Measurements from ENCODE around the gene LRRC23.
"Not testable (repeated sequence)": the region's sequence is repeated elsewhere in the genome, so short reads cannot be mapped to it uniquely, and the experiment has no call there.

Gene LRRC23

GRCh38 chr12:6868211-6869048 lies 36.2 kb upstream of the LRRC23 start:
- Histone ChIP-seq H3F3A (ENCODE audit: insufficient read depth, low read length) (peaks cover 13% of the 10 kb centered on the region), H3K9ac (ENCODE audit: low read length) (peak overlapping the region; percentile 99), H3K36me3 (ENCODE audit: insufficient read depth, low read length) (peaks cover 71% of the 10 kb centered on the region), H4K20me1 (ENCODE audit: insufficient read depth, low read length) (peaks cover 3% of the 10 kb centered on the region; the same call in 1 of the 2 replicates), H3K79me2 (ENCODE audit: insufficient read depth, low read length) (peaks cover 8% of the 10 kb centered on the region), H3K4me3 (ENCODE audit: low read depth, low read length, poor library complexity, severe bottlenecking) (peak overlapping the region; percentile 91), H3K9me2 (ENCODE audit: low read depth, low read length) (no peaks in the 10 kb centered on the region), H3K9me3 (ENCODE audit: low read length) (no peaks in the 10 kb centered on the region), H3K4me1 (ENCODE audit: insufficient read depth, low read length, severe bottlenecking) (peaks cover 56% of the 10 kb centered on the region), H3K27me3 (ENCODE audit: insufficient read depth, low read length) (no peaks in the 10 kb centered on the region), H2AFZ (ENCODE audit: low read length) (no peak overlapping the region), H3K4me2 (ENCODE audit: low read length) (peak overlapping the region; percentile 99), H3K27ac (ENCODE audit: low read depth, low read length, poor library complexity, severe bottlenecking) (peak overlapping the region; percentile 76)
- TF ChIP-seq CTCF (IDR thresholded peaks at IDR 0.05; ENCODE audit: low read length): peak; percentile 48
- TF ChIP-seq EZH2 (IDR thresholded peaks at IDR 0.05; ENCODE audit: borderline replicate concordance, low read length): no peak

GRCh38 chr12:6869049-6870021 lies 35.3 kb upstream of the LRRC23 start:
- Histone ChIP-seq H3K9ac (ENCODE audit: low read length) (peak overlapping the region; percentile 99), H3K4me3 (ENCODE audit: low read depth, low read length, poor library complexity, severe bottlenecking) (peak overlapping the region; percentile 91), H2AFZ (ENCODE audit: low read length) (no peak overlapping the region), H3K9me2 (ENCODE audit: low read depth, low read length) (no peaks in the 10 kb centered on the region), H3F3A (ENCODE audit: insufficient read depth, low read length) (peaks cover 13% of the 10 kb centered on the region), H3K79me2 (ENCODE audit: insufficient read depth, low read length) (peaks cover 8% of the 10 kb centered on the region), H3K9me3 (ENCODE audit: low read length) (no peaks in the 10 kb centered on the region), H3K36me3 (ENCODE audit: insufficient read depth, low read length) (peaks cover 64% of the 10 kb centered on the region), H3K27ac (ENCODE audit: low read depth, low read length, poor library complexity, severe bottlenecking) (peak overlapping the region; percentile 78), H3K27me3 (ENCODE audit: insufficient read depth, low read length) (no peaks in the 10 kb centered on the region), H3K4me1 (ENCODE audit: insufficient read depth, low read length, severe bottlenecking) (peaks cover 61% of the 10 kb centered on the region), H4K20me1 (ENCODE audit: insufficient read depth, low read length) (peaks cover 3% of the 10 kb centered on the region; the same call in 1 of the 2 replicates), H3K4me2 (ENCODE audit: low read length) (peak overlapping the region; percentile 99)
- TF ChIP-seq CTCF (IDR thresholded peaks at IDR 0.05; ENCODE audit: low read length) (peak; percentile 82), EZH2 (IDR thresholded peaks at IDR 0.05; ENCODE audit: borderline replicate concordance, low read length) (no peak)

GRCh38 chr12:6870304-6870703 lies 34.3 kb upstream of the LRRC23 start:
- H3K9me2 ChIP-seq (ENCODE audit: low read depth, low read length); H3K9me3 ChIP-seq (ENCODE audit: low read length); H2AFZ ChIP-seq (ENCODE audit: low read length); H3K4me3 ChIP-seq (ENCODE audit: low read depth, low read length, poor library complexity, severe bottlenecking); H3K27me3 ChIP-seq (ENCODE audit: insufficient read depth, low read length); H3K79me2 ChIP-seq (ENCODE audit: insufficient read depth, low read length); H4K20me1 ChIP-seq (ENCODE audit: insufficient read depth, low read length); H3K9ac ChIP-seq (ENCODE audit: low read length): not testable (repeated sequence)
- peaks cover 61% of the 10 kb centered on the region for H3K4me1 ChIP-seq (ENCODE audit: insufficient read depth, low read length, severe bottlenecking)
- peak overlapping the region; percentile 99; the same call in 1 of the 2 replicates for H3K4me2 ChIP-seq (ENCODE audit: low read length)
- H3K36me3 ChIP-seq (ENCODE audit: insufficient read depth, low read length): peaks cover 64% of the 10 kb centered on the region
- H3K27ac ChIP-seq (ENCODE audit: low read depth, low read length, poor library complexity, severe bottlenecking): peak overlapping the region; percentile 78
- peaks cover 13% of the 10 kb centered on the region for H3F3A ChIP-seq (ENCODE audit: insufficient read depth, low read length)
